IPS-18c (cell line): ENCODE data around the gene CCDC102B.
"Not testable (repeated sequence)": the region's sequence is repeated elsewhere in the genome, so short reads cannot be mapped to it uniquely, and the experiment has no call there.

ENCODE experiments used
- H3K4me3 ChIP-seq: 2 replicates; pipeline ENCODE4 v1.7.0; 2013; ENCODE audit warnings: low read depth, mild to moderate bottlenecking, low read length, moderate library complexity; ENCODE audit not compliant: insufficient read depth
- H3K9me3 ChIP-seq: one replicate; pipeline ENCODE4 v1.6.1; 2013; ENCODE audit warnings: mild to moderate bottlenecking, low read length, moderate library complexity; ENCODE audit not compliant: control insufficient read depth, insufficient read depth

Gene CCDC102B

DNA sequence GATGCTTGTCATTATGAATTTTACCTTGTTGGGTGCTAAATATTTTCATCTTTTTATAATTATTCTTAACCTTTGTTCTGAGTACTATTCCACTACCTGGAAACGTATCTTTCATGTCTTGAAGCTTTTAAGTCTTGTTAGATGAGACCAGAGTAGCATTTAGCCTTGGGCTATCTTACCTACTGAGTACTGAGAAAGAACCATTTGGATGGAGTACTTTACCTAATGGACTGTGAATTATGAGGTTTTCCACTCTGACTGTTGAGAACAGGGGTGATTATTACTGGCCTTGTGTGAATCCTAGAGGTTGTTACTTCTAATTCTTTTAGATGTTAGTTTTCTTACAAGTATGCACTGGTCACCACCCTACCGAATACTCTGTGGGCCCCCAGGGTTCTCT is 63.5 kb downstream of the CCDC102B start:
- Histone ChIP-seq H3K4me3 (no peak overlapping the region), H3K9me3 (no peaks in the 10 kb centered on the region)

GRCh38 chr18:68865021-68865420 is 67.1 kb downstream of the CCDC102B start:
- H3K4me3 ChIP-seq = no peak overlapping the region
- H3K9me3 ChIP-seq = no peaks in the 10 kb centered on the region

GRCh38 chr18:68865503-68865902 is 67.6 kb downstream of the CCDC102B start:
- Histone ChIP-seq H3K4me3 (no peak overlapping the region), H3K9me3 (no peaks in the 10 kb centered on the region)

GRCh38 chr18:68873003-68873402 is 75.1 kb downstream of the CCDC102B start:
- Histone ChIP-seq H3K9me3 (no peaks in the 10 kb centered on the region), H3K4me3 (no peak overlapping the region)

GRCh38 chr18:68874361-68874760 is 76.5 kb downstream of the CCDC102B start:
- Histone ChIP-seq H3K9me3 (no peaks in the 10 kb centered on the region), H3K4me3 (no peak overlapping the region)

GRCh38 chr18:68879947-68880346 is 82.1 kb downstream of the CCDC102B start:
- not testable (repeated sequence) for H3K9me3 ChIP-seq, H3K4me3 ChIP-seq

DNA sequence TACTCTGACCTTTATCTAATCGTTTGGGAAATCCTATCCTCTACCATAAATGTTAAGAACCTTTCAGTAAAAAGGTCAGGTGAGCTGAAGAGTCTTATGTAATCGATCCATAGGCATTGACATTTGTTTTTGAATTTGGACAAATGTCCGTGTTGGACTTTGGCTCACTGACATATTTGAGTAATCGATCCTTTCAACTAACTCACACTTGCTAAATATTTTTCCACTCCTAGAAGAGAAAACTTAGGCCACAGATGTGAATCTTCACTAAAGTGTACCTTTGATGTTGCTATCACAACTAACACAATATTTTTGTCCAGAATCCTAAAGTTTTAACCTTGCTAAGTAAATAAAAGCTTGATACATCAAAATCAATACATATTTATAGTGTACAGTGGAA is 89.5 kb downstream of the CCDC102B start:
- no peak overlapping the region for H3K4me3 ChIP-seq
- no peaks in the 10 kb centered on the region for H3K9me3 ChIP-seq

- H3K9me3 ChIP-seq = no peaks in the 10 kb centered on the region
- no peak overlapping the region for H3K4me3 ChIP-seq
Measured at GRCh38 chr18:68893354-68893753, 95.5 kb downstream of the CCDC102B start.

- no peak overlapping the region for H3K4me3 ChIP-seq
- H3K9me3 ChIP-seq = no peaks in the 10 kb centered on the region
Measured at GRCh38 chr18:68897286-68897685, 99.4 kb downstream of the CCDC102B start.

- Histone ChIP-seq H3K9me3 (no peaks in the 10 kb centered on the region), H3K4me3 (no peak overlapping the region)
Measured at GRCh38 chr18:68909579-68909978, 111.7 kb downstream of the CCDC102B start.

DNA sequence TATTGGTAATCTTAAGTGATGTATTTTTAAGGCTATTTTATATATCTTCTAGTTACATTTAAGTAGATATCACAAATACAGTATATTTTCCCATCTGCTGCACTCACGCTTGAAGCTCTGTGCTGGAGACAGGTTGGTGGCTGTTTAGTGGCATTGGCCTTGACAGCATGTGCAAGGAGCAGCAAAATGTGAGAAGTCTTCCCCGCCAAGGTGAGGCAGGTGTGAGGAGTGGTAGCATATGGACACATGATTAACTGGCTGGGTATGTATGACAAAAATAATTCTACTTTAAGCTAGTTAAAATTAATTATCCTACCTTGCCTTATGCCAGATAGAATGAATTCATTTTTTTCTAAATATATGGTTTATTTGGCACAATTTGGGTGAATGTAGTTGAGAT is 117.2 kb downstream of the CCDC102B start:
- Histone ChIP-seq H3K9me3 (no peaks in the 10 kb centered on the region), H3K4me3 (no peak overlapping the region)

DNA sequence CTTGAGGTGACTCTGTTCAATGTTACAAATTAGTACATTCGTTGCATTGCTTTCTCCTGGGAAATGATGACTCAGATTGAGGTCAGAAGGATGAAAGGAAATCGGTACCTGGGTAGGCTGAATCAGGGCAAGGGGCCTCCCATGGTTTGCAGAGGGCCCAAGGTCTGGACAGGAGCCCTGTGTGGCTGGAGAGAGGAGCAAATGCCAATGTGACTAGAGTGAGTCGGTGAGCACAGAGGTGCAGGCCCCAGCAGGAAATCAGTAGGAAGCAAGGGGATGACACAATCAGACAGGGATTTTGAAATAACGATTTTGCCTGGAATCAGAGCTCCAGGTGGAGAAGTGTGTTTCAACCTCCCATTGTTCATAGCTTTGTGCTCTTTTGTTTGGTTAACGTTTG is 118.9 kb downstream of the CCDC102B start:
- H3K4me3 ChIP-seq = no peak overlapping the region
- H3K9me3 ChIP-seq = no peaks in the 10 kb centered on the region

- H3K4me3 ChIP-seq = no peak overlapping the region
Measured at GRCh38 chr18:68918216-68918615, 120.3 kb downstream of the CCDC102B start.

DNA sequence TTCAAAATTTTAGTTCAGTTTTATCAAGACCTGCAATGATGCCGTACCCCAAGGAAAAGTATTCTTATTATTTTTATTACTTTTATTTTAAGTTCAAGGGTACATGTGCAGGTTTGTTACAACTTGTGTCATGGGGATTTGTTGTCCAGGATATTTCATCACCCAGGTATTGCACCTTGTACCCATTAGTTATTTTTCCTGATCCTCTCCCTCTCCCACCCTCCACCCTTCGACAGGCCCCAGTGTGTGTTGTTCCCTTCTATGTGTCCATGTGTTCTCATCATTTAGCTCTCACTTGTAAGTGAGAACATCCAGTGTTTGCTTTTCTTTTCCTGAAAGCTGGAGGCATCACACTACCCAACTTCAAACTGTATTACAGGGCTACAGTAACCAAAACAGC is 122.0 kb downstream of the CCDC102B start:
- Histone ChIP-seq H3K9me3 (no peaks in the 10 kb centered on the region), H3K4me3 (no peak overlapping the region)

More at GRCh38 chr18:68918216-68918615, 120.3 kb downstream of the CCDC102B start:
- H3K9me3 ChIP-seq = no peaks in the 10 kb centered on the region

GRCh38 chr18:68922392-68922791 is 124.5 kb downstream of the CCDC102B start:
- Histone ChIP-seq H3K9me3 (no peaks in the 10 kb centered on the region), H3K4me3 (no peak overlapping the region)

DNA sequence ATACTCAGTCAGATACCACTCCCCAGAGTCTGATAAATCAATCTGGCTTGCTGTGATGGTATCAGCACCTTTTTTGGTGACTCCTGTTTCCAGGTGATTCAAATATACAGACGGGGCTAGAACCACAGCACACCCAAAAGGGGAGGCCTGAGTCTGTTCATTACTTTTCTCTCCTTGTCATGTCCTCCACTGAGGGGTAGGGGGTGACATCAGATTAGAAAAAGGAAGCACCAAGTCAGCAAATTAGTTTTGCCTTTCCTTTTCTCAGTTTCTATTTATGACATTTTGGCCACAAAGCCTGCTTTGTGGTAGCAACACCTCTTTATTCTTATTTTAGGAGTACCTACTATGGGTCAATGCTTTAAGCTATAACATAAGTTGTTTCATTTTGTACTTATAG is 127.4 kb downstream of the CCDC102B start:
- no peak overlapping the region for H3K4me3 ChIP-seq
- no peaks in the 10 kb centered on the region for H3K9me3 ChIP-seq

DNA sequence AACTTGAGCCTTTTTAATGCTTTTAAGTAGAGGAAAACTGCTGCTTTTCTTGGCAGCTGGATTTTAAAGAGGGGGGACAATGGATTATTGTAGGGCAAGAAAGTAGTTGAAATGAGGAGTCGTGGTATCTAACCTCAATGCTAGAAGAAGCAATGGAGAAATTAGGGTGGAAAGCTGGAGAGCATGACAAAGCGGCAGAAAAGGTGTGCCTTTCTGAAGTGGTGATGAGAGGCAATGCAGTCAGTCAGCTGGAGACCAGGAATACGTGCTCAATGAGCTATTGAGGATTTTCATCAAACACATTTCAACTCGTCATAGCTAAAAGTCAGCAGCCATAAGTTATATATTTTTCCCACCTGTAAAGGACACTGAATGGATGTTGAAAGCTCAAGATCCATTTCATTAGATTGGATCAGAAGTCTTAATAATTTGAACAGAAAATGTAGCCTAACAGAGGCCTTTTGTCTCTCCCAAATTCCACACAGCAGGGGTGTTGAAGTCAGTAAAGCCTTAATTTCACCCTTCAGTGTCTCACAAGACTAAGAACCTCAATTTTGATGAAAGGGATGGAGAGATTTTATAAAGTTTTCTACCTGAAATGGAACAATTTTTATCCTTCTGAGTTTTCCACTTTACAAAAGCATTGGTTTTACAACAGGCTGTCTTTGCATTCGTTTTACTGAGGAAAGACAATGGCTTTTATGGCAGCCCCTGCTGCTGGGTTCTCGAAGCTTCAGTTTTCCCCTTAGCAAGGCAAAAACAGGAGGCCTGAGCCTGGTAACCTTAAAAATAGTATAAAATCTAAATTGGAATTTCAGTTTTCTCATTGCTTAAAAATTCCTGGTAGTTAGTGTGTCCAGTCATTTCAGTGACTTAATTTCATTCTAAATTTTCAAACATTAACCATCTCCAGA is 131.1 kb downstream of the CCDC102B start:
- no peak overlapping the region for H3K4me3 ChIP-seq
- no peaks in the 10 kb centered on the region for H3K9me3 ChIP-seq

DNA sequence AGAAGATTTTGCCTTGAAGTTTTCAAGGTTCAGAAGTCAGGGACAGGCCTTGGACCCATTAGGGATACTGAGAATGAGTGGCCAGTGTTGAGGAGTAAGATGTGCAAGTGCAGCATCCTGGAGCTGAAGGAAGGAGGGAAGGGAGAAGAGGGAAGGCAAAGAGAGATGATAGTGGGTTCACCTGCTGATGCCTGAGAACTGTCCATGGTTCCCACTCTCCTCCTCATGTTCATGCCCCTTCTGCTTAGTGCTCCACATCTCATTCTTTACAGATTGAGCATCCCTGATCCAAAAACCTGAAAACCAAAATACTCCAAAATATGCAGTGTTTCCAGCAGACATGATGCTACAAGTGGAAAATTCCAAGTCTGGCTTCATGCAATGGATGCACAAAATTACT is 137.8 kb downstream of the CCDC102B start:
- no peak overlapping the region for H3K4me3 ChIP-seq

More for the DNA sequence above, 137.8 kb downstream of the CCDC102B start:
- H3K9me3 ChIP-seq = no peaks in the 10 kb centered on the region
